Left cardiac atrium (tissue), 4 donors: ENCODE measurements around the gene IL1F10. TPM values are rescaled to one million over a fixed set of nuclear protein-coding genes. Genes with fewer than 3 reads are reported as not detected.

Experiments used
- ATAC-seq, 2 donors: fragments of 200-7000 bp; cut with Tn5 transposase; one replicate each; pipeline ENCODE4 v1.9.1; 2020; ENCODE audit warnings: mild to moderate bottlenecking in 2 of 2, moderate library complexity in 2 of 2
- DNase-seq: peaks from one replicate; pipeline ENCODE4 v3.0.0-alpha.2; 2020
- intact Hi-C, 2 donors: fragments of 100-400 bp; cut with DNase I; formaldehyde crosslinking; loops; one replicate each; pipeline versions ENCODE4 v1.14.1 to v1.15.1; 2022 to 2023
- total RNA-seq, 2 donors: library from RNA; stranded (reverse); fragmentation: NEBNext Ultra II Directional; extraction: Animal tissue kit (Norgen Biotek cat#: 25700); gene quantifications; one replicate each; pipeline ENCODE4 v1.2.1, GENCODE V29; 2021
- donor health status: DM: no; HTN: yes; CAD: no.
- donor health status: DM: no; HTN: yes; CAD: no; lungs with severe emphysema.
- donor health status: DM: yes; HTN: yes; CAD: no.
- donor health status: Dilated cardiomyopathy.

IL1F10 gene
- total RNA-seq, 2 donors from 2014 or later: not detected

DNA sequence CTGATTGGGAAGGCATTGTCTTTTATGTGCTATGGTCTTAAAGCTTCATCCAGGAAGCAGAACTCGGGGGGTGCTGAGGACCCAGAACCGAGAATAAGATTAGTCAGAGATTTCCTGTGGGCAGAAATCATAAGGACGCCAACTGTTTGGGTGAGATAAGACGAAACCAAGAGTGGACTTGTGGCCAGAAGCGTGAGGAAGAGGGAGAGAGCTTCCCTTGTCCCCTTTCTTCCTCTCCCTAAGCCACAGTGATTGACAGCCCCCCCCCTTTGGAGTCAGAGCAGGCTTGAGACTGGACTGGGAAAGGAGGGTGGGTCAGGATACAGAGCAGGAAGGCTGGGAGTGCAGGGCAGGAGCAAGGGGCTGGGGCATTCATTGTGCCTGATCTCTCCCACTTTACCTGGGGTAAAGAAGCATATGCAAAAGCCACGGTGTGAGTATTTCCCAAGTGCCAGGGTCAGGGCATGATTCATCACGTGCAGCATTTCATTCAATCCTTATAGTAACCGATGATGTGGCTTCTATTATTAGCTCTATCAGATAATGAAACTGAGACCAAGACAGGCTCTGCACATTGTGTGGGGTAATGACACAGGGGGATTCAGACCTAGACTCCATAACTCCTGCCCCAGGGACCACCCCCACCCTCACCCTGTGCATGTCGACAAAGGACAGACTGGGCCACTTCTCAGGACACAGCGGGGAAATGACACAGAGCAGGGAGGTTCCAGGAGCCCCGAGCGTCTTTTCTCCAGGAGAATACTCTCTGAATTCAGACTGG, 56.6 kb downstream of the IL1F10 start:
- intact Hi-C loops: no loop called here
- peak in 1 of 2 donors; percentile 55 for ATAC-seq
- DNase-seq: no peak

Other genes starting within 250 kb of the IL1F10 start
- 1 to 10 TPM in 1 of 2 donors, under 1 TPM in 1; 0.59 to 2.2 TPM for gene IL1B, start 231.2 kb upstream of the IL1F10 start, total RNA-seq
- gene IL37, start 156.8 kb upstream of the IL1F10 start, total RNA-seq: not detected
- gene IL36G, start 90.0 kb upstream of the IL1F10 start, total RNA-seq: not detected
- gene IL36A, start 62.5 kb upstream of the IL1F10 start, total RNA-seq: not detected
- gene IL36B, start 15.1 kb upstream of the IL1F10 start, total RNA-seq: not detected
- not detected for gene IL36RN, start 8.8 kb upstream of the IL1F10 start, total RNA-seq
- gene IL1RN, start 59.6 kb downstream of the IL1F10 start, total RNA-seq: 1 to 10 TPM in 1 of 2 donors, under 1 TPM in 1; 0.60 to 1.5 TPM
- 1 to 10 TPM; 4.1 to 4.4 TPM for gene PSD4, start 106.0 kb downstream of the IL1F10 start, total RNA-seq
- 1 to 10 TPM in 1 of 2 donors, under 1 TPM in 1; 0.13 to 1.9 TPM for gene PAX8, start 211.0 kb downstream of the IL1F10 start, total RNA-seq